Coronary artery (tissue), 2 donors: Measurements from ENCODE around the gene POGLUT2.

Experiments
- DNase-seq: peaks from one replicate; pipeline ENCODE4 v3.0.0-alpha.2; 2017; ENCODE audit warnings: low spot score
- H3K27ac ChIP-seq, 2 donors: fragments of 200-600 bp; sonication (generic); one replicate each; pipeline ENCODE4 v1.5.1; 2016 to 2019
- H3K4me3 ChIP-seq: fragments of 200-600 bp; sonication (generic); 2 replicates; pipeline ENCODE4 v1.5.1; 2016; ENCODE audit warnings: mild to moderate bottlenecking, moderate library complexity
- CTCF ChIP-seq: fragments of 200-600 bp; sonication (generic); IDR thresholded peaks from one replicate; pipeline ENCODE4 v1.5.1; 2019; ENCODE audit warnings: antibody characterized with exemption

The POGLUT2 gene

GRCh38 chr13:102817241-102817640, 18.5 kb upstream of the POGLUT2 start:
- TF ChIP-seq CTCF = no peak
- DNase-seq = no peak
- no peak overlapping the region for H3K4me3 ChIP-seq
- H3K27ac ChIP-seq = no peak overlapping the region

GRCh38 chr13:102816708-102817107, 17.9 kb upstream of the POGLUT2 start:
- TF ChIP-seq CTCF = no peak
- Histone ChIP-seq H3K27ac (no peak overlapping the region), H3K4me3 (no peak overlapping the region)
- DNase-seq = no peak

GRCh38 chr13:102815788-102816187, 17.0 kb upstream of the POGLUT2 start:
- no peak overlapping the region for H3K4me3 ChIP-seq
- DNase-seq = no peak
- TF ChIP-seq CTCF = no peak
- no peak overlapping the region for H3K27ac ChIP-seq

- no peak for DNase-seq
- no peak overlapping the region for H3K27ac ChIP-seq
- no peak for TF ChIP-seq CTCF
- no peak overlapping the region for H3K4me3 ChIP-seq
Measured at GRCh38 chr13:102814793-102815192, 16.0 kb upstream of the POGLUT2 start.

GRCh38 chr13:102814025-102814607, 15.3 kb upstream of the POGLUT2 start:
- TF ChIP-seq CTCF = no peak
- Histone ChIP-seq H3K4me3 (no peak overlapping the region), H3K27ac (no peak overlapping the region)
- DNase-seq = no peak

GRCh38 chr13:102812611-102813287, 14.0 kb upstream of the POGLUT2 start:
- no peak for DNase-seq
- no peak overlapping the region for H3K4me3 ChIP-seq
- TF ChIP-seq CTCF = no peak
- H3K27ac ChIP-seq = no peak overlapping the region

GRCh38 chr13:102807699-102808098, 8.9 kb upstream of the POGLUT2 start:
- TF ChIP-seq CTCF = no peak
- Histone ChIP-seq H3K27ac (no peak overlapping the region), H3K4me3 (no peak overlapping the region)
- no peak for DNase-seq
